HG03432 (cell line): ENCODE results near the gene GBE1.
"Not testable (repeated sequence)": the region's sequence is repeated elsewhere in the genome, so short reads cannot be mapped to it uniquely, and the experiment has no call there.

ENCODE experiments used
- ATAC-seq: cut with Tn5 transposase; IDR thresholded peaks from one replicate; pipeline ENCODE4 v1.9.1; 2021; ENCODE audit warnings: mild to moderate bottlenecking, moderate library complexity; ENCODE audit not compliant: unreplicated experiment

Gene GBE1

GRCh38 chr3:81545572-81545971 is 215.9 kb downstream of the GBE1 start:
- no peak for ATAC-seq

DNA sequence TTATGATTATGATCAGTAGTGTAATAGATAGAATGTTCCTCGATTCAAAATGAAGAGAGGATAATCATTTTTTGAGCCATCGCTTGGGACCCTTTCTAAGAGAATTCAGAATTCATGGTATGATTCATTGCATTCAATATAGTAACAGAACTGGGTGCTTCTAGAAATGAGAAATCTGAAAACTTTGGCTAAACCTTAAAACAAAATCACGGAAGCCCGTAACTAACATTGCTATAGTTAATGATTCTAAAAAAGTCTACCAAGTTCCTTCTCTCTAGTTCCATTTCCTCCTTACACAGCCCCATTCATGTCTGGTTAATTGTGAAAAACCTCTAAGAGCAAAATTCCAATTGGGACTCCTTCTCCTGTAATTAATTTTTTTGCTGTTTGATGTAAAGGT is 217.1 kb downstream of the GBE1 start:
- ATAC-seq: no peak

DNA sequence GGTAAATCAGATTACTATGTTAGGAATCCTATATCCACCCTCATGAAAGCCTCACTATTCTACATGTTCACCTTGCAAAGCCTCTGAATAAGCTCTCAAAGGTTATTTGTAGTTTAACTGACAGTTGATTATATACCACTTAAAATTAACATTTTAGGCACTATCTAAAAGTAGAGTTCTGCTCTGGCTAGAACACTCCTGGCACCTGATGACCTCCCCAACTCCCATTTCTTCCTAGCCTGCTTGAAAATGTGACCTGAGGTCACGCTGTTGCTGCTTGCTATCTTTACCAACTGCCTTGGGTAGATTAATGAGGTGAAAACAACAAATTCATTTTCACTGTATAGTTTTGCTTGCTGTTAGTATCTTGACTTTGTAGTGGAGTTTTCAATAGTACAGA is 220.7 kb downstream of the GBE1 start:
- no peak for ATAC-seq

DNA sequence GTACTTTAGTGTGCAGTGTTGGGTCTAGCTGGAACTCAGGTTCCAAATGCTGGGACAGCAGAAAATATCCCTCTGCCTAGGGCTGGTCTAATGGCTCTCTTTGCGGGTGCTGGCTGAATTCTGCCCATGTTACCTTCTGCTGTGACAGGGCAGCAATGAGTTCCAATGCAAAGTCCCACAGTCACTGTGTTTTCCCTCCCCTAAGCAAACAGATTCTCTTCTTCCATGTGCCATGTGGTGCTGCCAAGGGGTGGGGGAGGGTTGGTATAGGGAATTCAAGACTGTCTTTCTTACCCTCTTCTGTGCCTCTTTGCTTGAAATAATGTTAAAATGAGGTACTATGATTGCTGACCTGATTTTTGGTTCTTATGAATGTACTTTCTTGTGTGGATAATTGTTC is 229.6 kb downstream of the GBE1 start:
- ATAC-seq: no peak

DNA sequence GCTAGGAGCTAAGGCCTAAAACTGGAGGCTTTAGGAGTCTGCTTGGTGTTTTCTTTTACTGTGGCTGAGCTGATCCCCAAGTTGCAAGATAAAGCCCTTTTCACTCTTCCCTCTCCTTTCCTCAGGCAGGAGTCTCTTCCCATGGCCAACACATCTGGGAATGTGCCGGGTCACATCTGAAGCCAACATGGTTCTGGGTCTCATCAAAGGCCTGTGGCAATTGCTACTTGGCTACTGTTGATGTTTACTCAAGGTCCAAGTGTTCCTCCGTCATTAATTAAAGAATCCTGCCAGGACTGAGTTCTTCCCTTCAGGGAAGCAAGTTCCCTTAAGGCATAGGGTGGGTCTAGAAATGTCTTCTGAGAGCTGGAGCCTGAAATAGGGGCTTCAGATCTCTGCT is 230.2 kb downstream of the GBE1 start:
- ATAC-seq: no peak

DNA sequence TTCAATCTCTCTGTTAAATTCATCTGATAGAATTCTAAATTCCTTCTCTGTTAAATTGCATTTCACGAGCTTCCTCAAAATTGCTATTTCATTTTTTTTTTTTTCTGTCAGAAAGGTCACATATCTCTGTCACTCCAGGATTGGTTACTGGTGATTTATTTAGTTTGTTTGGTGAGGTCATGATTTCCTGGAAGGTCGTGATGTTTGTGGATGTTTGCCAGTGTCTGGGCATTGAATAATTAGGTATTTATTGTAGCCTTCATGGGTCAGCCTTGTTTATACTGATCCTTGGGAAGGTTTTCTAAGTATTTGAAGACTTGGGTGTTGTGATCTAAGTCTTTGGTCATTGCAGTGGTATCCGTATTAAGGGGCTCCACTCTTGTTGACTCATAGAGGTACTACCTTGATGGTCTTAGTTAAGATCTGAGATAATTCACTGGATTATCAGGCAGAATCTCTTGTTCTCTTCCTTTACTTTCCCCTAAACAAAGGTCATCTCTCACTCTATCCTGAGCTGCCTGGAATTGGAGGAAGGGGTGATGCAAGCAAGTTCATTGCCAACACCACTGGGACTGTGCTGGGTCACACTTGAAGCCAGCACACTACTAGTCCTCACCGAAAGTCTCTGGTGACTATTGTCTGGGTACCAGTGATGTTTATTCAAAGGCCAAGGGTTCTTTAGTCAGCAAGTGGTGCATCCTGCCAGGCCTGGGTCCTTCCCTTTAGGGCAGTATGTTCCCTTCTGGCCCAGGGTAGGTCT is 231.1 kb downstream of the GBE1 start:
- no peak for ATAC-seq

GRCh38 chr3:81521855-81522254 is 239.6 kb downstream of the GBE1 start:
- no peak for ATAC-seq

DNA sequence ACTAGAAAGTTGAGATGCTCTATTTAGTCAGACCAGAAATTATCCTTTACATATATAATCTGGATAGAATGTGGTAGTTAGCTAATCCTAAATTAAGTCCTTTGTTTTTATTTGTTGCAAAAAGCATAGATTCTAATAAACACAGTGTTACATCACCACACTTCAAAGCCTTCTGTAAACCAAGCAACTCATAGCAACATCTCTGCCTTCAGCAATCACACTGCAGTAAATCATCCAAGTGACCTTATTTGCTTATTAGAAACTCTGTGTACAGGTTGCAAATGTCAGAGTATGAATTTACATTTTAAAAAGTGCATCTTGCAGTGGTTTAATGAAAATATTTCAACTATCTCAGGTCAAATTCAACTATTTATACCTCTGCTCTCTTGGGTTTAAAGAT is 242.5 kb downstream of the GBE1 start:
- no peak for ATAC-seq

GRCh38 chr3:81516042-81516441 is 245.4 kb downstream of the GBE1 start:
- no peak for ATAC-seq

- ATAC-seq: no peak
Observed at GRCh38 chr3:81513591-81513990, 247.9 kb downstream of the GBE1 start.

GRCh38 chr3:81503026-81503425 is 258.4 kb downstream of the GBE1 start:
- no peak for ATAC-seq

GRCh38 chr3:81502236-81502635 is 259.2 kb downstream of the GBE1 start:
- no peak for ATAC-seq

GRCh38 chr3:81500039-81500438 is 261.4 kb downstream of the GBE1 start:
- peak; percentile 82 for ATAC-seq

DNA sequence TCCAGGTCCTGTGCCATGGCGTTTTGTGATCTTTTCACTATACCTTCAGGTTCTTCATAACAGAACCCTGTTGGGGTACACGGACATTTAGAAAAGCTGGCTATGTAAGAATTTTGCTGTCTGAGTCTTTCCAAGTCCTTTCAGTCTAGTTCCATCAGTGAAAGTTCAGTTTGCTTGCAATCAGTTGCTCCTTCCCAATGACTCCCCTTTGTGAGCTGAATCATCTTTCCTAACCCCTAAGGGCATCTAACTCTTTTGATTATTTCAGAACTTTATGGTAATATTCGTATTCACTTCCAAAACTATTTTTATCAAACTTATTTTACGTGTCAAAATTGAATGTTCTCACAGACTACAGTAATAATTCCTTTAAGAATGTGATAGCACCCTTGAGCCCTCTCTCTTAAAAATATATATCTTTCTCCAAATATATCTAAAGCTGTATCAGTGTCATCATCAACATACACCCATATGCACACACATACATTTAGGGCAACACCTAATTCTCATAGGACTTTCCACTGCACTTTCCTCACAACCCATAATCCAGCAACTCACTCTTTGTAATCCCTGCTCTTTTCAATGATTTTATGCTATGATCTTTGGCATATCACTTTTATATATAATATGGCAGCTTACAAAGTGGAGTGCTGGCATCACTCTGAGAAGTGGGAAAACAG is 263.7 kb downstream of the GBE1 start:
- no peak for ATAC-seq

DNA sequence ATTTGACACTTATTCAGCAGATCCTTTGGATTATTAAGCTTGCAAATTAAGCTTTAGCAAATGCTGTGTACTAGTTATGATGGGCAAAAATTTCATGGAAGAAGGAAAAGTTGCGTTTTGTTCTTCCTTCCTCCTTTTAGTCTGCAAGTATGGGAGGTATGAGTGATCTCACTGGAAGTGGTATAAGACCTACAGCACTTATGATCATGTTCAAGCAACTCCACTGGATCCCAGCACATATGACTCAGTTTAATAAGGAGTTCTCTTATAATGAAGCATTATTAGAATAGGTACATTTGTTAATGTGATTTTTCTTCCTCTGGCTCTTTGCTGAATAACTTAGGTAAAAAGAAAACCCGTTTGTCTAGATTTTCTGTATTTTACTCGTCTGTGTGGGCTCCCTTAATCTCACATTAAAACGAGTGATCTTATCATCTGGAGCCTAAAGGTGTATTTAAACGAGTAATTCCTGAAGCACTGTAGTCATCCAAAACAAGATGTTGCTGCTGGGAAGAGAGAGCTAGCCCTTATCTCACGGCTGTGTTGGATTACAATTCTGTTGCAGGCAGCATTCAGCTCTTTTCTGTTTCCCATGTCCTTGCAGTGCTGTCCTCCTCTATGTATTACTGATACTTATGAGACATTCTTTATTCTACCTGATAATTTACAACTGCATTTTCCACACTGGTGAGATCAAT is 264.9 kb downstream of the GBE1 start:
- no peak for ATAC-seq

- not testable (repeated sequence) for ATAC-seq
Observed at GRCh38 chr3:81492471-81492870, 269.0 kb downstream of the GBE1 start.

DNA sequence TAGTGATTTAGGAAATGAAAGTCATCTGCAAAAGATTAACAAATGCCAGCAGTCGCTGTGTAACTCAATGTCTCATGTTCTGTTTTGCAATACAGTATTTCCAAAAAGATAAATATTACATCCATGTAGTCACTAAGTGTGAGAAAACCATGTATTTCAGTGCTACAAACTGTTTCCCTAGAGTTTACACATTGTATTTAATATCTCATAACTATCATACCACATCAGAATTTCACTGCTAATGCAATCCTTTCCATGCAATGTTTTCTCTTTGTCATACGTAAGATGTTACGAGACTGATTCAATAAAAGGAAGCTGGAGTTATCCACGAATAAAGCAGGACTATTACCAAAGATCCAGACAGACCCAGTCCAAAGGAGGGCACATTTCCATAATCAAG is 269.4 kb downstream of the GBE1 start:
- no peak for ATAC-seq

GRCh38 chr3:81490541-81491288 is 270.7 kb downstream of the GBE1 start:
- peak; percentile 94 for ATAC-seq

GRCh38 chr3:81485444-81485865 is 276.0 kb downstream of the GBE1 start:
- ATAC-seq: peak; percentile 98

DNA sequence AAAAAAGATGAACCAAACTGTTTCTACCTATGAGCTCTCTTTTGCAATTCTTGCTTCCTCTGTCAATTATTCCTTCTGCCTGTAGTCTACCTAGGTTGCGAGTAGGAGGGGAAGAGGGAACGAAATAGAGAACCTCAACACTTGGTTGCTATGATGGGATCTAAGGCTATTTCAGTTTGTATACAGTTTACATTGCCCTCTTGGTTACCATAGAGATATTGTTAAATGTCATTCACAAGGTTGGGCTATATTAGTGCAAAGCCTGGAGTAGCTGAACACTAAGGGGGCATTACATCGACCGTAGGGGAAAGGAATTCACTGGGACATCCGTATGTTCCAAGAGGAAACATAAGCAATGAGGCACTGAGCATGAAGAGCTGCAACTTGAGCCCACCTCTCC is 276.9 kb downstream of the GBE1 start:
- ATAC-seq: no peak

- no peak for ATAC-seq
Observed at GRCh38 chr3:81483046-81483445, 278.4 kb downstream of the GBE1 start.
